ENCODE data around the gene PPARD. TPM values are rescaled to one million over a fixed set of nuclear protein-coding genes. Genes with fewer than 3 reads are reported as not detected.

Gene PPARD
- total RNA-seq, 1 donor from 2014 or later = 5.3 TPM

DNA sequence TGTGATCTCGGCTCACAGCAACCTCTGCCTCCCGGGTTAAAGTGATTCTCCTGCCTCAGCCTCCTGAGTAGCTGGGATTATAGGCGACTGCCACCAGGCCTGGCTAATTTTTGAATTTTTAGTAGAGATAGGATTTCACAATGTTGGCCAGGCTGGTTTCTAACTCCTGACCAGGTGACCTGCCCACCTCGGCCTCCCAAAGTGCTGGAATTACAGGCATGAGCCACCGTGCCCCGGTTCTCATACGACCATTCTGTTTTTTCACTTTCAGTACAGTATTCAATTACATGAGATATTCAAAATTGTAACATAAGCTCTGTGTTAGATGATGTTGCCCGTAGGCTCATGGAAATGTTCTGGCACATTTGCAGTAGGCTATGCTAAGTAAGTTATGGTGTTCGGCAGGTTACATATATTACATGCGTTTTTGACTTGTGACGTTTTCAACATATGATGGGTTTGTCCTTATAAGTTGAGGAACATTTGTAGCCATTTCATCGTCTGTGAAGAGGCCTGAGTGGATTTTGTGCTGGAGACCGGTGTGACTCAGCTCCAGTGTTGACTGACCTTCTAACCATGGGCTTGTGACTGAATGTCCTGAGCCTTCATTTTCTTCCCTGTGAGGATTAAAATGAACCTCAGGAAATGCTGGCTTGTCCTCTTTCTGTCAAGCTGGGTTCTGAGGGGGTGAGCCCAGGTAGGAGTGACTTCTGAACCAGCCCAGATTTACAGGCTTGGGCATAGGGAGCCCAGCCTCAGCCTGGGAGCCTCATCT is 12.2 kb downstream of the PPARD start:
- no peak for DNase-seq (ENCODE audit: low spot score)

DNA sequence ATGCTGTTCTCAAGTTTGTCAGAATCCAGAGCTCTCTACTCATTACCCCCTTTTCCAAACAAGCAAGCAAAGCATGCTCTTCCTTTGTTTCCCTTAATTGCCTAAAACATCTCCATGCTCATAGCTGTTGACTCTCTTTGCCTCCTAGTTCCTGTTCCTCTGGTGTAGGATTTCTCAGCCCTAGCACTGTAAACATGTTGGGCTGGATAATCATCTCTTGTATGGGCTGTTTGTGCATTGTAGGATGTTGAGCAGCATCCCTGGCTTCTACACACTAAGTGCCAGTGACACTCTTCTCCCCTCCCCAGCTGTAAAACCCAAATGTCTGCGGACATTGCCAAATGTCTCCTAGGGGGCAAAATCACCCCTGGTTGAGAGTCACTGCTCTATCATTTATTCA is 14.0 kb downstream of the PPARD start:
- DNase-seq (ENCODE audit: low spot score) = no peak

DNA sequence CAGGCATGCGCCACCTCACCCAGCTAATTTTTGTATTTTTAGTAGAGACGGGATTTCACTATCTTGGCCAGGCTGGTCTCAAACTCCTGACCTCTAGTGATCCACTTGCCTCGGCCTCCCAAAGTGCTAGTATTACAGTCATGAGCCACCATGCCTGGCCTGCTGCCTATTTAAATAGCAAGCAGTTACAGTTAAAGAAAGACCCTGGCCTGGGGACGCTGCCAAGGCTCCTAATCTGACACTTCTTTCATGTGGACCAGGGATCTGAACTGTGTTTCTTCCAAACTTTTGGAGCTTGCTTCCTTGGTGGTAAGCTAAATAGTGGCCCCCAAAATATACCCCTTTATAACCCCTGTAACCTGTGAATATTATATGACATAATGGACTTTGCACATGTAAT is 15.3 kb downstream of the PPARD start:
- no peak for DNase-seq (ENCODE audit: low spot score)

DNA sequence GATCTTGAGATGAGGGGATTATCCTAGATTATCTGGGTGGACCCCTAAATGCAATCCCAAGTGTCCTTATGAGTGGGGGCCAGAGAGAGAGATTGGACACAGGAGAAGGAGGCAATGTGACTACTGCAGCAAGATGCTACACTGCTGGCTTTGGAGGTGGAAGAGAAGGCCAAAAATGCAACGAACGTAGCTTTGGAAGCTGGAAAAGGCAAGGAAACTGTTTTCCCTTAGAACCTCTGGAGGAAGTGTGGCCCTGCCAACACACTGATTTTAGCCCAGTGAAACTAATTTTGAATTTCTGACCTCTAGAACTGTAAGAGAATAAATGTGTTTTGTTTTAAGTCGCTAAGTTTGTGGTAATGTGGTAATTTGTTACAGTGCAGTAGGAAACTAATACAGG is 15.7 kb downstream of the PPARD start:
- no peak for DNase-seq (ENCODE audit: low spot score)

DNA sequence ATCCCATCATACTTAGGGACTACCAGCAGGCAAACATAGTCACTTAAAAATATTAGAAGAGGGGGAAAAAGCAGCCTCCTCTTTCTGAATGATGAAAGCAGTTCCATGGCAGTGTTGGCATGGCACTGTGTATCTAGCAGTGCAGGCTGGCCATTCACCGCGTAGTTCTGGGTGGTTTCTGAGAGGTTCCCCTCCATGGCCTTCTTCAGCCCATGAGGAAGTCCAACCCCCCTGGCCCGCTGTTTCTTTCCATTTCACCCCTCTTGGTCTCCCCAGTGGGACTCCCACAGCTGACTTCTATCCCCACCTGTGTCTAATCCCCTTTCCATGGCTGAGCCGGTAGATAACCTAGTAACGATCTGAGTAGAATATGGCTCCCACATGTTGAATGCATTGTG is 17.0 kb downstream of the PPARD start:
- DNase-seq (ENCODE audit: low spot score) = no peak

DNA sequence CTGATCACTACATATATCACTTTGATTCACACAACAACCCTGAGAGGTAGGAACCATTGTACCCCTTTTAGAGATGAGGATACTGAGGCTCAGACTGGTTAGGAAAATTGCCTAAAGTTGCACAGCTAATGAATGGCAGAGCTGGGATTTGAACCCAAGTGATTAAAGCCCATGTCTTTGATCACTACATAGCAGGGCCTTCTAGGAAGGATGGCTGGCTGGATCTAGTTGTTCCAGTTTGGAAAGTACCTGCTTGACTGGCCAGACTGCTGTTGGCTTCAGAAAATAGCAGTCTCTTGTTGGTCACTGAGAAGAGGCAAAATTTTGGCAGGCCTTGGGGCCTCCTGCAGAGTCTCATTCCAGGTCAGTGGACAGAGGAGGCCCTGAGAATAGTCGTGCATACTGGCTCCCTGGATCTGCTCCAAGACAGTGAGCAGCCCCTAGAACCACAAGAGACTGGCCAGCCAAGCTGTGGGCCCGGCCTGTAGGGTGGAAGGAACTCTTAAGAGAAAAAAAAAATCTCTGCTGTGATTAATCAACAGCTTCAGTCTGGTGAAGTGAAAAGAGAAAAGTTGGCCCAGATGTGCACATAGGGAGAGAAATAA is 17.5 kb downstream of the PPARD start:
- peak; percentile 27 for DNase-seq (ENCODE audit: low spot score)

DNA sequence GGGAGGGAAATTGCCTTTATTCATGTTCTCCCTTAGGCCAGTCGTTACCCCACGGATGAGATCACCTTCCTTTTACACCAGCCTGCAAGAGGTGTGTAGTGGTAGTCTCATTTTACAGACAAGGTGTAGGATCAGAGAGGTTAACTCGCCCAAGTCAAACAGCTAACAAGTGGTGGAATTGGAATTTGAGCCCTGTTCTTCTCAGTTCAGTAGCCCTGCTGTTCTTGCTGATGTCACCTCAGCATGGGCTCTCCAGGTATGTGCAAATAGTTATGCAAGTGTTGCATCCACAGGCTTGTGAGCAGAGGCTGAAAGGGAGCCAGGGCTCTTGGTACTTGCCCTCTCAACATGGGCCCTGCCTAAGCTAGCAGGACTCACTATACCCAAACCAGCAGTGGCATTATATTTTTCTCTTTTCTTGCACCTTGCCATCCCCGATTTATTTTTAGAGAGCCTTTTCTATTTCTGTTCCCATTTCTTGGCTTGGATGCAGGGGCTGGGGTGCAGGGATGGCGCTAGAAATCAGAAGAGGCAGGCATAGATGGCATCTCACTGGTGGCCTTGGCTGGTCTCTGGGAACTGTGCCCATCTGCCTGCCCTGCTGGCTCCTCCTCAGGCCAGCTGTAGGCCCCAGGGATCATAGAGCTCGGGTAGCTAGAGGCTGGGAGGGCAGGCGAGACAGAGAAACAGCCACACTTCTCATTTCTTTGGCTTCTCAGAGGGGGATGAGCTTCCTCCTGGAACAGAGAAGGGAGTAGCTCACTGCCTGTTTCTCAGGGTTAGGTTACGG is 18.2 kb downstream of the PPARD start:
- DNase-seq (ENCODE audit: low spot score) = peak; percentile 41

DNA sequence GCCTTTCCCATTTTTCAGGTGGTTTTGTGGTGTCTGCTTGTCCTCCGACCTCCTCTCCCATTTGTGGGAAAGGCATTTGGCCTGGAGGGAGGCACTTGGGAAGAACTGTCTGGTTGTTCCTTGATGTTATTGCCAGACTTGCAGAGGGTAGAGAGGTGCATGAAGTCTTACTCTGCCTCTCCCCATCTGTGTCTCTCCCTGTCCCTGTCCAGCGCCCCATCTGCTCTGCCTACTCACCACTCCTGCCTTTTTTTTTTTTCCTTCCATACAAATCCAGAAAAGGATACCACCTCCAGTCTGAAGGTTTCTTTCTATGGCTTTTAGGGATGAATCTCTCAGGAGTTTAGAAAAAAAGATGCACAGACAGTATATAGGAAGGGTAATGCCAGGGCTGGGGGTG is 19.8 kb downstream of the PPARD start:
- no peak for DNase-seq (ENCODE audit: low spot score)

DNA sequence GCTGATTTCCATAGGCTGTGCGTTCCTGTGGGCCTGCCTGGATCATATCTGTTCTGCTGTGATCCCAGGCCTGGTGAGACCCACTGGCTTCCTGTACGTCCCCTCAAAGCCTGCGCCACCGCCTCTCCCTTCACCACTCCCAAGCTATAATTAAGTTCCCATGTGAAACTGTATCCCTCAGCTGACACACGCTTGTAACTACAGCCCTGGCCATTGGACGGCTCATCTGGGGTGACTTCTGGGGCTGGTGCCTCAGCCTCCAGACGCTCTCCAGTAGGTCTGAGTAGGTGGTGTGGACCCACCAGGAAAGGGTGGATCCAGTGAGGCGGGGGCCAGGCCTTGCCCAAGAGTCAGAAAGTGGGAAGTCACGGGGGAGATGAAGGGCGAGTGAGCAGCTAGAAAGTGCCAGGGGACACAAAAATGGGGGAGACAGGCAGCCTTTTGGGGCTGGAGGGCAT is 21.0 kb downstream of the PPARD start:
- DNase-seq (ENCODE audit: low spot score) = peak; percentile 91

DNA sequence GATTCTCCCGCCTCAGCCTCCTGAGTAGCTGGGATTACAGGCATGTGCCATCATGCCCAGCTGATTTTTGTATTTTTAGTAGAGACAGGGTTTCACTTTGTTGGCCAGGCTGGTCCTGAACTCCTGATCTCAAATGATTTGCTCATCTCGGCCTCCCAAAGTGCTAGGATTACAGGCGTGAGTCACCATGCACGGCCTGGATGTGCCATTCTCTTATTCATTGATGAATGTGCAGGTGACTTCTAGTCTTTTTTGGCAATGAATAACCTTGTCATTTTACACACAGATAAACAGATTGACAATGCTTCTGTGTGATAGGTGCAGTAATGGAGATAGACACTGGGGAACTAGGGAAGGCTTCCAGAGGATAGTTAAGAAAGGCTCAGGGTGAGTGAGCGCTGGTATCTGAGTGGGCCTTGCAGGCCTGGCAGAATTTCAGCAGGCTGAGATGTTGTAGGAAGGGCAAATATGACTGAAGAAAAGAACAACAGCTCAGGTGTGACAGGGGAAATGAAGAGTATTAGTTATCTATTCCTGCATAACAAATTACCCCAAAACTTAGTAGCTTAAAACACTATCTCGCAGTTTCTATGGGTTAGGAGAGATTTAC is 23.3 kb downstream of the PPARD start:
- DNase-seq (ENCODE audit: low spot score) = no peak

DNA sequence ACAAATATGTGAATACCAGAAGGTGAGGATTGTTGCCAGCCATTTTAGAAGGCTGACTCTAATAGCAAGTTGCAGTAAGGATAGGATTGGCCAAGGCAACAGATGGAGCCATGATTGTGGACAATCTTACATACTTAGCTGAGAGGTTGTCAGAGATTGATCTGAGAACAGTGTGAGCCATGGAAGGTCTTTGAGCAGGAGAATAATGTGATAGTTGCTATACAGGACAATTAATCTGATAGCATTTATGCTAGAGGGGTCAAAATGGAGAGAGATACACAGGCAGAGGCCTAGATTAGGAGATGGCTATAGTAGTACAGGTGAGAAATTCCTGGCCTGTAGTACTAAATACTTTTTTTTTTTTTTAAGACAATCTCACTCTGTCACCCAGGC is 23.8 kb downstream of the PPARD start:
- no peak for DNase-seq (ENCODE audit: low spot score)

DNA sequence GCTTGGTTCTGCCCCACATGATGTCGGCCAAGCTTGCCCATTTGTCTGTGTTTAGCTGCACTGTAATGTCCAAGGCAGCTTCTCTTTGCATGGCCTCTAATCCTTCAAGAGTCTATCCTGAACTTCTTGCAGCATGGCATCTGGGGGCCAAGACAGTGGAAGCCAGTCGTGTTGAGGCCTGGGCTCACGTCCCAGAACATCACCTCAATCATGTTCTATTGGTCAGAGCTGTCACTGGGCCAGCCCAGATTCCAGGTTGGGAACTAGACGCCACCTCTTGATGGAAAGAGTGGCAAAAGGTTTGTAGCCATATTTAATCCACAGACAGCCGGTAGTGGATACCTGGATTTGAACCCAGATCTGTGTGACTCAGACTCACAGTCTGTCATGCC is 25.3 kb downstream of the PPARD start:
- no peak for DNase-seq (ENCODE audit: low spot score)

DNA sequence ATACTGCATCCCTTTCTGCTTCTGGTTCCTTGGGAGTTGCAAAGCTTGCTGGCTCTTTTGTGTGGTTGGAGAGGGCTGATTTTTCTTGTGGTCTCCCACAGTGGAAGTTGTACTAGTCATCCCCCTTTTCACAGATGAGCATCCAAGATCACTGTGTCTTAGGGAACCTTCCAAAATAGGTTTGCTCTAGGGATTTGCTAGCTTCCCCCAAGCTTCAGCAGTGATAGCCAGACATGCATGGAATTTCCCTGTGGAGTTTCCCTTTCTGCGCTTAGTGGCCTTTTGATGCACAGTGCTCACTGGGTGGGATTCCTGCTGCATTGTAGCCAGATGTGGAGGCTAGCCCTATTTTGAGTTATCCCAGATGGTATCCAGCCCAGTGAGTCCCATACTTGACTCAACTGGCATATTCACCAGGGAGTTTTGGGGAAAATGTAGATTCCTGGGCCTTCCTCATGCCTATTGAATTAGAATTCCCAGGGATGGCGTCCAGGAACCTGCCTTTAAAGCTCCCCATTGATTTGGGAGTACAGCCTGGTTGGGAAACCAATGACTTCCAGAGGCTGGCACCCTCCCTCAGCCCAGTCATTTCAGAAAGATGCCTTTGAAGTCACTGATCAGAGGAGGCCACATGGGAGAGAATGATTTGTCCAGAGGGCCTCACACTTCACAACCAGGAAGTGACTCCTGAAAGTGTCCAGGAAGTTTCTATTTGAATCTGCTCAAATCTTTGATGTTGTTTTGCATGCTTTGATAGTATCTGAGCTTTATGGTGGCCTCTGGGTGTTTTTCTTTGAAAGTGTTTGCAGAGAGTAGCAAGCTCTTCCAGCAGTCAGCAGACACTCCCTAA is 25.9 kb downstream of the PPARD start:
- DNase-seq (ENCODE audit: low spot score) = peak; percentile 52

DNA sequence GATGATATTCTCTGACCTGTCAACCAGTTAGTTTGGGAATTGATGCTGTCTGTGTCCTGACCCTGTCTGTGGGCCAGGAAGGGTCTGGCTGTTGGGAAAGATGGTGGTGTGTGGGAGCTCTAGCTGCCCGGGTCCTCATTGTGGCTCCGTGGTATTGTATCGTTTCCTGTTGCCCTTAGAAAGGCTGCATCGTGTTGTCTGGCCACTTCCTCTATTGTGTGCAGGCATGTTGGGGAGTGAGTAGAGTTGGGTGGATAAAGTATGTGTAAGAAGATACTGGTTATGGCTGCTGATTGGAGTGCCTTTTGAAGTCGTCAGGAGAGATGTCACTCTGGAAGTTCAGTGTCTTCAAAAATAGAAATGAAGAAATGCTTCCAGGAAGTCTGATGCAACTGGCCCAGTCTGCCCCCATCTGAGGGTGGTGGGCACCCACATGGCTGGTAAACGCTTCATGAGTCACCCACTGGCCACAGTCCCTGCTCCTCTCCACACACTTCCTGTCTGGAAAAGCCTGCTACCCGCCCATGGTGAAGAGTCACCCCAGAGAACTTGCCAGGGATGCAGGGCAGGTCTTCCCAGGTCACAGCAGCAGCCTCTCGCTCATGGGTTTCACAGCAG is 27.9 kb downstream of the PPARD start:
- DNase-seq (ENCODE audit: low spot score) = peak; percentile 42

DNA sequence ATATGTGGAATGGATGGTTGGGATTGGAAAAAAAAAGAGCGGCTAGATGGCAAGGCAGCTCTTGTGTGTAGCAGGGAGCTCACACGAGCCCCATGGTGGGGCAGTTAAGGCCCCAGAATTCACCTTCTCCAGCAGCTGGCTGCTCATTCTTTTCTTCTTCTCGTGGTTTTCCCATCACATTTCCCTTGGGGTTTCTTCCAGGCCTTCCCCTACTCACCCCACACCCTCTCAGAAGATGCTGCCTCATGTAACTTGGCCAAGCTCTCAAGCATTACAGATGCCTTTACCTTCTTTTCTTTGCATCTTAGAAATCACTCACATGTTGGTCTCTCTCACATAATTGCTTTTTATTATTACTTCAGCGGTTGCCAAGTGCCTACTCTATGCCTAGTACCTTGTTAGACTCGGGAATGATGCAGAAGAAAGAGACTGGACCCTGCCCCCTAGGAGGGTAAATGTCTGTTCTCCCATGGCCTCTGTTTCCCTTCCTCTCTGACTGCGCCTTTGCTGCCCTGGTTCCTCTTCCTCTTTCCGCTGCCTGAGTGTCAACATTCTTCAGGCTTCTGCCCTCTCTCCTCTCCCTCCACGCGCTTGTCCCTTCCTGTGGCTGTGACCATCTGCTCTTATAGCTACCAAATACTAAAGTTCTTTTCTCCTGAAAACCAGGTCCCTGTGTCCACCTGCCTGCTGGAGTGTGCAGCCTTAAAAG is 28.6 kb downstream of the PPARD start:
- peak; percentile 43 for DNase-seq (ENCODE audit: low spot score)

DNA sequence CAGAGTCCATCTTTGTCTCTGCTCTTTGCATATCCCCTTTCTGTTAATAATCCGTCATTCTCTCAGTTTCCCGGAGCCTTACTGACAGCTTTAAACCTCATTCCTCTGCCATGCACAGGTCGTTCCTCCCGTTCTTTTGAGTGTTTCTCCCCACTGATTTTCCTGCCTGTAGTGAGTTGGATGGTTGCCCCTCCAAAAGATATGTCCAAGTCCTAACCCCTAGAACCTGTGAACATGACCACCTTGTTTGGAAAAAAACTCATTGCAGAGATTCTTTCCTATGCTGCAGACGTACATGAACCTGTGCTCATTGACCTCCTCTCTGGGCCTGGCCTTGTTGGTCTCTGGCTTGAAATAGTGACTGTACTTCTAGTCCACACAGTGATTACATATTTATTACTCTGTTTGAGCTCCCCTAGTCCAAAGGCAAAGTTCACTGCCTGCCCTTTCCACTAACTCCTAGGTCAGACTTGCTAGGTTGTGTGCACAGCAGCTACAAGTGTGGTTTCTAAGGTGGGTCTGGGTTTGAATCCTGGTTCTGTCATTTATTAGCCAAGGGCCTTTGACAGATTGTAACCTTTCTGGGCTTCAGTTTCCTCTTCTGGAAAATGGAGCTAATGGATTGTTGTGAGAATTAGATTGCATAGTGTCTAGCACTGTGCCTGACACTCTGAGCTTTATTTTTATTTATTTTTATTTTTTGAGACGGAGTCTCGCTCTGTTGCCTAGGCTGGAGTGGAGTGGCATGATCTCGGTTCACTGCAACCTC is 29.3 kb downstream of the PPARD start:
- no peak for DNase-seq (ENCODE audit: low spot score)

DNA sequence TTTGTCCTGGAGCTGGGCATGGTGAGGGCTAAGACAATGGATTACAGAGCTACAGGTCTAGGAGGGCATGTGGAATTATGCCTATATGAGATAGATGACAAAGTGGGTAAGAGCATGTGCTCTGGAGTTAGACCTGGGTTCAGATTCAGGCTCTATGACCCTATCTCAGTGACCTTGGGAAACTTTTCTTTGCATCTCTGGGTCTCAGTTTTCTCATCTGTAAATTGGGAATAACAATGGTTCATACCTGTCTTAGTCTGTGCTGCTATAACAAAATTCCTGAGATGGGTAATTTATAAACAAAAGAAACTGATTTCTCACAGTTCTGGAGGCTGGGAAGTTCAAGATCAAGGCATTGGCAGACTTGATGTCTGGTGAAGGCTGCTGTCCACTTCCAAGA is 30.3 kb downstream of the PPARD start:
- DNase-seq (ENCODE audit: low spot score) = no peak

DNA sequence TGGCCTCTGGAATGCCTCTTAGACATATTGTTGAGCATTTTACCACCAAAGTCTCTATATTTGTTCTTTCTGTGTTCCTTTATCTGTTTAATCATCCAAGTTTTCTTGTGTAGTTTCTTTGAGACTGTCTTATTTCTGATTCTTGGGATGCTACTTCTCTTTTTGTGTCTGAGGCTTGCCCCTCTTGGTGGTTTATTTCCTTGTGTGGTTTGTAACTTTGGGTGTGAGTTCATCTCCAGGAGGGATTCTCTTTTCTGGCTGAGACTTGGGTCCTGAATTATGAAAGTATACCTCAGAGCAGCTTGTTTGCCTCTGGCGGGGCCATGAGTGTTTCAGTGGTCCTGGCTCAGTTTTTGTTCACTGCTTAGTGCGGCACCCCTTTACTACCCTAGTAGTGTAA is 33.9 kb downstream of the PPARD start:
- no peak for DNase-seq (ENCODE audit: low spot score)

DNA sequence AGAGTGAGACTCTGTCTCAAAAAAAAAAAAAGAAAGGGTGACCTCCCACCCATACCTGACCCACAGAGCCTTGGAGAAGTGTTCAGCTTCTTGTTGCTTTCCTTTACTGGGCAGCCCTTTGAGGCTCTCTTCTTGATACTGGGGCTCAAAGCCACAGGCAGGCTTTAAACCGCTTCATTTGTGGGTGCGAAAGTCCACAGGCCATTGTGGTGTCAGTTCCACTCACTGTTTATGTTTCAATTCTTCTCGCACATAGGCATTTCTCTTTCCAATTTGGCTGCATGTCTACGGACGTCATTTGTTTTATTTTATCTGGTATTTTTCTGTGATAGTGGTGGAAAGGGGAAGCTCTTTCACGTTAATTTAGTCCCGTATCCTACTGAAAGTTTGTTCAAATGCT is 34.6 kb downstream of the PPARD start:
- no peak for DNase-seq (ENCODE audit: low spot score)

All from umbilical cord (tissue), 2 donors.